Measurements from ENCODE around the gene MYT1.
A peak's percentile ranks its signal among the peaks of the same experiment; 100 is the strongest.

Gene MYT1

GRCh38 chr20:64253443-64253842 lies 89.2 kb downstream of the MYT1 start:
- no peak for TF ChIP-seq CTCF (conservative IDR thresholded peaks at IDR 0.05)
- TF ChIP-seq ZFX (IDR thresholded peaks at IDR 0.05) = no peak
- H3K27ac ChIP-seq = no peak overlapping the region

GRCh38 chr20:64254156-64254555 lies 89.9 kb downstream of the MYT1 start:
- no peak overlapping the region for H3K27ac ChIP-seq
- TF ChIP-seq ZFX (IDR thresholded peaks at IDR 0.05) (no peak), CTCF (conservative IDR thresholded peaks at IDR 0.05) (no peak)

- TF ChIP-seq CTCF (conservative IDR thresholded peaks at IDR 0.05) (no peak), ZFX (IDR thresholded peaks at IDR 0.05) (no peak)
- peak overlapping the region; percentile 85 for H3K27ac ChIP-seq
Measured at GRCh38 chr20:64254571-64255360, 90.5 kb downstream of the MYT1 start.

DNA sequence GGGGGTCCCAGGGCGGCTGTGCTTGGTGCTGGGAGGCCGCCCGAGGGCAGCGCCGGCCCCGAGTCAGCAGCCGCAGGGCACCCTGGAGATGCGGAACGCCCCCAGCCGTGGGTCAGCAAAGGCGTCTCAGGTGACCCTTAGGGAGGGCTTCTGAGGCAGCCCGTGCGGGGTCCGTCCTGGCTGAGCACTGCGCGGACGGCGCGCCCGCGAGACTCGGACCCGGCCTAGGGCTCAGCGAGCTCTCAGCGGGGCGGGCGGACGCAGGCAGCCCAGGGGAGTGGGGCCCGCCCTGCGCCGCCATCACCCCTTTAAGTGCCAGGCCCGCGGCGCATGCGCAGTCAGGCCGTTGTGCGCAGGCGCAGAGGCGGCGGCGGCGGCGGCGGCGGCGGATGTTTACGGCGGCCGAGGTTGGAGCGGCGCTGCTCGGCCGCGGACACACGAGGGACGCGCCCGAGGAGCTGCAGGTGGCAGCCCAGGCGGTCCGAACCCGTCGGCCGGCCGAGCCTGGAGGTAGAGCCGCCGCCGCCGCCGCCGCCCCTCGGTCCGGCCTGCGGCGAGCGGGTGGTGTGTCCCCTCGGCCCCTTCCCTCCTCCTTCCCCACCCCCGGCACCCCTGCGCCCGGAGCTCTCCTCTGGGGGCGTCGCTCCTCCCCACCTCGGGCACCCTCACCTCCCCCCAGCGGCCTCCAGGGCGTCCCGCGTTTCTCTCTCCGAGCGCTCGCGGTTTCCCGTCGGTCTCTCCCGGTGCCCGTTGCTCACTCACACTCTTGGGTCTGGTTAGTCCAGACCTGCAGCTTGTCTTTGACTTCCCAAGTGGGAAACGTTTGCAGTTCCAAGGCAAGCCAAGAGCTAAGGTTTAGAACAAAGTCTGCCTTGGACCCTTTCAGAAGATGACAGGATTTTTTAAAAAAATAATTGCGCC lies 91.4 kb downstream of the MYT1 start, which contains the start of gene PCMTD2:
PCMTD2 (plus strand) TSS at position 388 of the 921 bp plus-strand sequence. CDS start 4,218 bp downstream, outside the sequence.
- peak within 1 kb of the TSS; percentile 85 for H3K27ac ChIP-seq
- TF ChIP-seq ZFX (IDR thresholded peaks at IDR 0.05) = peak; percentile 69
- TF ChIP-seq CTCF (conservative IDR thresholded peaks at IDR 0.05) = no peak

GRCh38 chr20:64256282-64256935 lies 92.2 kb downstream of the MYT1 start:
- H3K27ac ChIP-seq = peak overlapping the region; percentile 85
- no peak for TF ChIP-seq CTCF (conservative IDR thresholded peaks at IDR 0.05)
- TF ChIP-seq ZFX (IDR thresholded peaks at IDR 0.05) = no peak

- H3K27ac ChIP-seq = no peak overlapping the region
- no peak for TF ChIP-seq ZFX (IDR thresholded peaks at IDR 0.05)
- TF ChIP-seq CTCF (conservative IDR thresholded peaks at IDR 0.05) = no peak
Measured at GRCh38 chr20:64257107-64257757, 93.0 kb downstream of the MYT1 start.
